Activated CD4-positive, alpha-beta T cell treated with anti-CD3 and anti-CD28 coated beads for 24 hours (primary cell): Measurements from ENCODE around the gene DLGAP3.
"Not testable (repeated sequence)": the region's sequence is repeated elsewhere in the genome, so short reads cannot be mapped to it uniquely, and the experiment has no call there.

Experiments
- DNase-seq, 2 donors: peaks; one replicate each; pipeline ENCODE4 v3.0.0-alpha.2; 2020; ENCODE audit warnings: low read depth in 2 of 2

DLGAP3 gene

GRCh38 chr1:34929497-34929852 lies at the start of gene DLGAP3:
Gene DLGAP3, minus strand, starts transcription at chr1:34929650. Its CDS starts 24,267 bp downstream, at chr1:34905383.
- no peak for DNase-seq

- no peak for DNase-seq
Measured at GRCh38 chr1:34978921-34979320, 49.5 kb upstream of the DLGAP3 start.

- DNase-seq: no peak
Measured at GRCh38 chr1:34977858-34978257, 48.4 kb upstream of the DLGAP3 start.

- DNase-seq: no peak
Measured at GRCh38 chr1:34977210-34977471, 47.7 kb upstream of the DLGAP3 start.

GRCh38 chr1:34976384-34977209 lies 47.1 kb upstream of the DLGAP3 start:
- DNase-seq: no peak

GRCh38 chr1:34975771-34976170 lies 46.3 kb upstream of the DLGAP3 start:
- no peak for DNase-seq

GRCh38 chr1:34975338-34975737 lies 45.9 kb upstream of the DLGAP3 start:
- no peak for DNase-seq

GRCh38 chr1:34974626-34975025 lies 45.2 kb upstream of the DLGAP3 start:
- DNase-seq: no peak

- DNase-seq: no peak
Measured at GRCh38 chr1:34973326-34973725, 43.9 kb upstream of the DLGAP3 start.

- no peak for DNase-seq
Measured at GRCh38 chr1:34970829-34971228, 41.4 kb upstream of the DLGAP3 start.

- no peak for DNase-seq
Measured at GRCh38 chr1:34970220-34970735, 40.8 kb upstream of the DLGAP3 start.

- DNase-seq: not testable (repeated sequence)
Measured at GRCh38 chr1:34968297-34968696, 38.8 kb upstream of the DLGAP3 start.

- not testable (repeated sequence) for DNase-seq
Measured at GRCh38 chr1:34967672-34968071, 38.2 kb upstream of the DLGAP3 start.

GRCh38 chr1:34965597-34965996 lies 36.1 kb upstream of the DLGAP3 start:
- no peak for DNase-seq

GRCh38 chr1:34950428-34950827 lies 21.0 kb upstream of the DLGAP3 start:
- DNase-seq: no peak

GRCh38 chr1:34948739-34949138 lies 19.3 kb upstream of the DLGAP3 start:
- not testable (repeated sequence) for DNase-seq

- not testable (repeated sequence) for DNase-seq
Measured at GRCh38 chr1:34947641-34948314, 18.3 kb upstream of the DLGAP3 start.

- DNase-seq: no peak
Measured at GRCh38 chr1:34946211-34946610, 16.8 kb upstream of the DLGAP3 start.

GRCh38 chr1:34941798-34942197 lies 12.3 kb upstream of the DLGAP3 start:
- DNase-seq: not testable (repeated sequence)

GRCh38 chr1:34930702-34931071 lies 1.2 kb upstream of the DLGAP3 start:
- DNase-seq: no peak

GRCh38 chr1:34929853-34930701 lies 627 bp upstream of the DLGAP3 start:
- no peak for DNase-seq

- no peak for DNase-seq
Measured at GRCh38 chr1:34928699-34929496, 552 bp downstream of the DLGAP3 start.
